Neutrophil (primary cell): ENCODE results near the gene MGAM2.

Experiments used
- H3K27ac ChIP-seq: fragments of 200-600 bp; sonication (generic); 2 replicates; pipeline ENCODE4 v1.5.1; 2016; ENCODE audit warnings: mild to moderate bottlenecking, moderate library complexity
- H3K27me3 ChIP-seq: fragments of 200-600 bp; sonication (generic); 2 replicates; pipeline ENCODE4 v1.6.0; 2016; ENCODE audit warnings: mild to moderate bottlenecking
- H3K36me3 ChIP-seq: fragments of 200-600 bp; sonication (generic); 2 replicates; pipeline ENCODE4 v1.5.1; 2017
- H3K4me1 ChIP-seq, 2 experiments: fragments of 200-600 bp in 1 of 2; sonication (generic) in 1 of 2; 1 replicate in 1 of 2; 2 replicates in 1 of 2; pipeline versions ENCODE4 v1.5.1 to v1.6.1; 2013 to 2016; ENCODE audit warnings: low read depth in 1 of 2, low read length in 1 of 2, mild to moderate bottlenecking in 1 of 2, moderate library complexity in 1 of 2; ENCODE audit not compliant: control insufficient read depth in 1 of 2, insufficient read depth in 1 of 2
- H3K4me3 ChIP-seq, 2 experiments: fragments of 200-600 bp in 1 of 2; sonication (generic) in 1 of 2; 1 replicate in 1 of 2; 2 replicates in 1 of 2; pipeline ENCODE4 v1.5.1; 2013 to 2016; ENCODE audit warnings: low read depth in 1 of 2, low read length in 1 of 2, mild to moderate bottlenecking in 1 of 2, moderate library complexity in 1 of 2
- H3K9me3 ChIP-seq: fragments of 200-600 bp; sonication (generic); 2 replicates; pipeline ENCODE4 v1.5.1; 2016
- CTCF ChIP-seq: fragments of 200-600 bp; sonication (generic); IDR thresholded peaks from 2 replicates; pipeline ENCODE4 v1.5.1; 2016; ENCODE audit warnings: antibody characterized with exemption

Gene MGAM2

GRCh38 chr7:142158736-142159496 is 47.4 kb downstream of the MGAM2 start:
- H3K4me3 ChIP-seq: no peak overlapping the region
- no peak overlapping the region for H3K27ac ChIP-seq
- H3K9me3 ChIP-seq: no peaks in the 10 kb centered on the region
- H3K27me3 ChIP-seq: no peaks in the 10 kb centered on the region
- H3K36me3 ChIP-seq: peaks cover 9% of the 10 kb centered on the region
- TF ChIP-seq CTCF: no peak
- no peaks in the 10 kb centered on the region for H3K4me1 ChIP-seq

GRCh38 chr7:142161921-142162320 is 50.4 kb downstream of the MGAM2 start:
- no peak for TF ChIP-seq CTCF
- no peaks in the 10 kb centered on the region for H3K27me3 ChIP-seq
- H3K9me3 ChIP-seq: no peaks in the 10 kb centered on the region
- no peak overlapping the region for H3K4me3 ChIP-seq
- H3K4me1 ChIP-seq: no peaks in the 10 kb centered on the region
- peaks cover 29% of the 10 kb centered on the region for H3K36me3 ChIP-seq
- no peak overlapping the region for H3K27ac ChIP-seq

GRCh38 chr7:142168746-142169145 is 57.2 kb downstream of the MGAM2 start:
- Histone ChIP-seq H3K27me3 (no peaks in the 10 kb centered on the region), H3K27ac (no peak overlapping the region), H3K4me3 (no peak overlapping the region), H3K4me1 (no peaks in the 10 kb centered on the region), H3K36me3 (peaks cover 45% of the 10 kb centered on the region), H3K9me3 (no peaks in the 10 kb centered on the region)
- TF ChIP-seq CTCF: no peak

- Histone ChIP-seq H3K27ac (no peak overlapping the region), H3K4me3 (no peak overlapping the region), H3K36me3 (peaks cover 18% of the 10 kb centered on the region), H3K9me3 (no peaks in the 10 kb centered on the region), H3K4me1 (peaks cover 27 to 32% of the 10 kb centered on the region in 2 experiments), H3K27me3 (no peaks in the 10 kb centered on the region)
- no peak for TF ChIP-seq CTCF
These were observed 61.4 kb downstream of the MGAM2 start for GRCh38 chr7:142172932-142173331.

GRCh38 chr7:142174441-142174840 is 62.9 kb downstream of the MGAM2 start:
- H3K36me3 ChIP-seq: peaks cover 17% of the 10 kb centered on the region
- no peaks in the 10 kb centered on the region for H3K9me3 ChIP-seq
- TF ChIP-seq CTCF: no peak
- H3K4me3 ChIP-seq: no peak overlapping the region
- H3K27ac ChIP-seq: no peak overlapping the region
- H3K4me1 ChIP-seq: peaks cover 27 to 32% of the 10 kb centered on the region in 2 experiments
- no peaks in the 10 kb centered on the region for H3K27me3 ChIP-seq
